VCaP (cell line): ENCODE measurements around the gene SLC38A3.

Source experiments
- H3K27ac ChIP-seq: fragments of 450-650 bp; 2 replicates; pipeline ENCODE4 v1.5.1; 2017
- CTCF ChIP-seq: fragments of 450-650 bp; conservative IDR thresholded peaks from 2 replicates; pipeline ENCODE4 v1.5.1; 2017; ENCODE audit warnings: mild to moderate bottlenecking, moderate library complexity

Gene SLC38A3

GRCh38 chr3:50222169-50222528 is 17.1 kb downstream of the SLC38A3 start:
- TF ChIP-seq CTCF: no peak
- no peak overlapping the region for H3K27ac ChIP-seq

- TF ChIP-seq CTCF: no peak
- no peak overlapping the region for H3K27ac ChIP-seq
These were observed 19.6 kb downstream of the SLC38A3 start for GRCh38 chr3:50224639-50225038.

- no peak for TF ChIP-seq CTCF
- H3K27ac ChIP-seq: peak overlapping the region; percentile 82
These were observed 21.9 kb downstream of the SLC38A3 start for GRCh38 chr3:50226888-50227389.

- H3K27ac ChIP-seq: peak overlapping the region; percentile 82
- peak; percentile 96 for TF ChIP-seq CTCF
These were observed 22.5 kb downstream of the SLC38A3 start for GRCh38 chr3:50227390-50228183.

GRCh38 chr3:50228184-50228763 is 23.2 kb downstream of the SLC38A3 start:
- peak overlapping the region; percentile 82 for H3K27ac ChIP-seq

GRCh38 chr3:50229490-50229889 is 24.4 kb downstream of the SLC38A3 start:
- no peak for TF ChIP-seq CTCF
- H3K27ac ChIP-seq: no peak overlapping the region

GRCh38 chr3:50230104-50230793 is 25.2 kb downstream of the SLC38A3 start:
- no peak overlapping the region for H3K27ac ChIP-seq
- TF ChIP-seq CTCF: no peak

GRCh38 chr3:50230794-50231125 is 25.7 kb downstream of the SLC38A3 start:
- TF ChIP-seq CTCF: no peak
- H3K27ac ChIP-seq: no peak overlapping the region
